ENCODE data around the gene WDR64. TPM values are rescaled to one million over a fixed set of nuclear protein-coding genes. Genes with fewer than 3 reads are reported as not detected.

WDR64 gene
- total and polyA plus RNA-seq, 2 of the 4 experiments (the other 2 are of a cell fraction), result not detected

GRCh38 chr1:241698177-241698576 is 46.1 kb downstream of the WDR64 start:
- 70% methylated on average over 1 of the region's 2 CpGs; no CpG with 5 or more reads in 1 of the 2 experiments for WGBS, 2 experiments (ENCODE audit: extremely low coverage in 2 of 2, insufficient read length in 1 of 2)
- H3K27ac ChIP-seq (ENCODE audit: insufficient read depth, low read length), result no peak overlapping the region
- dilution Hi-C loops (cut with HindIII; ENCODE audit: low sequenced_read_pairs, unreplicated experiment) (no loop called here), intact Hi-C loops (cut with micrococcal nuclease) (no loop called here), in situ Hi-C loops (cut with MboI; ENCODE audit: low sequenced_read_pairs) (no loop called here)
- H2BK5ac ChIP-seq (ENCODE audit: low read depth, low read length, poor library complexity, severe bottlenecking), result no peak overlapping the region
- no peaks in the 10 kb centered on the region for H4K20me1 ChIP-seq (ENCODE audit: insufficient read depth, low read length)
- H3K4me3 ChIP-seq (ENCODE audit: insufficient read depth, low read depth, low read length), result no peak overlapping the region
- no TSS peak for BruUV-seq (replicated peaks)
- H3K27me3 ChIP-seq (ENCODE audit: control insufficient read depth, insufficient read depth, low read length), result no peaks in the 10 kb centered on the region; the same call in 1 of the 2 replicates
- no peak overlapping the region for H4K5ac ChIP-seq (ENCODE audit: low read depth, low read length)
- no peaks in the 10 kb centered on the region for H3K9me3 ChIP-seq (ENCODE audit: control insufficient read depth, insufficient read depth, low read length)
- H3K4me2 ChIP-seq (ENCODE audit: low read depth, low read length), result no peak overlapping the region
- H3K56ac ChIP-seq (ENCODE audit: extremely low read depth, insufficient read depth, low read length), result no peak overlapping the region
- no peak overlapping the region for H2BK20ac ChIP-seq (ENCODE audit: low read depth, low read length)
- H2BK15ac ChIP-seq (ENCODE audit: low read depth, low read length), result no peak overlapping the region
- ChIA-PET POLR2A (ENCODE audit: unreplicated experiment) (no interaction called here), CTCF (interaction anchor here (0.6 kb wide), 1 partner anchor 1149 kb away, joined by 3 read pairs; no protein-coding TSS in a partner anchor)
- no peak overlapping the region for H2BK120ac ChIP-seq (ENCODE audit: low read depth, low read length)
- H3K36me3 ChIP-seq (ENCODE audit: control insufficient read depth, insufficient read depth, low read length), result no peaks in the 10 kb centered on the region
- no peak for TF ChIP-seq MAZ (IDR thresholded peaks at IDR 0.05; ENCODE audit: borderline replicate concordance, low read depth, low read length)
- TF ChIP-seq RAD21 (IDR thresholded peaks at IDR 0.05; ENCODE audit: low read length), result no peak
- TF ChIP-seq MAFK (IDR thresholded peaks at IDR 0.05; ENCODE audit: low read depth, low read length), result no peak
- TF ChIP-seq RFX5 (IDR thresholded peaks at IDR 0.05; ENCODE audit: low read depth, low read length), result no peak
- no peak for TF ChIP-seq USF2 (IDR thresholded peaks at IDR 0.05; ENCODE audit: low read depth, low read length)
- no peak for TF ChIP-seq CHD1 (IDR thresholded peaks at IDR 0.05; ENCODE audit: low read depth, low read length)
- TF ChIP-seq, protein P1, sequence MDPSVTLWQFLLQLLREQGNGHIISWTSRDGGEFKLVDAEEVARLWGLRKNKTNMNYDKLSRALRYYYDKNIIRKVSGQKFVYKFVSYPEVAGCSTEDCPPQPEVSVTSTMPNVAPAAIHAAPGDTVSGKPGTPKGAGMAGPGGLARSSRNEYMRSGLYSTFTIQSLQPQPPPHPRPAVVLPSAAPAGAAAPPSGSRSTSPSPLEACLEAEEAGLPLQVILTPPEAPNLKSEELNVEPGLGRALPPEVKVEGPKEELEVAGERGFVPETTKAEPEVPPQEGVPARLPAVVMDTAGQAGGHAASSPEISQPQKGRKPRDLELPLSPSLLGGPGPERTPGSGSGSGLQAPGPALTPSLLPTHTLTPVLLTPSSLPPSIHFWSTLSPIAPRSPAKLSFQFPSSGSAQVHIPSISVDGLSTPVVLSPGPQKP (IDR thresholded peaks at IDR 0.05; ENCODE audit: borderline replicate concordance, low read depth, low read length), result no peak
- TF ChIP-seq MXI1 (IDR thresholded peaks at IDR 0.05; ENCODE audit: borderline replicate concordance, low read depth, low read length), result no peak
- TF ChIP-seq RCOR1 (IDR thresholded peaks at IDR 0.05; ENCODE audit: insufficient replicate concordance, low read length), result no peak
- H3K9ac ChIP-seq (ENCODE audit: low read depth, low read length), result no peak overlapping the region
- H3K4ac ChIP-seq (ENCODE audit: low read depth, low read length), result no peak overlapping the region
- H2AK9ac ChIP-seq (replicated peaks; ENCODE audit: low read depth, low read length, poor library complexity), result no peak overlapping the region
- no peak overlapping the region for H2AK5ac ChIP-seq (ENCODE audit: low read depth, low read length)
- H3K23ac ChIP-seq (ENCODE audit: low read depth, low read length), result no peak overlapping the region
- H2AFZ ChIP-seq (replicated peaks; ENCODE audit: low read length, poor library complexity), result no peak overlapping the region
- H3K79me1 ChIP-seq (ENCODE audit: low read depth in 1 of 2, low read length in 2 of 2), result no peaks in the 10 kb centered on the region
- no peak for DNase-seq
- no peaks in the 10 kb centered on the region for H3K9me1 ChIP-seq (ENCODE audit: insufficient read depth, low read length)
- no peak overlapping the region for H3K14ac ChIP-seq (replicated peaks; ENCODE audit: low read depth, low read length)
- no peak for ATAC-seq (ENCODE audit: low read depth)
- H4K8ac ChIP-seq (ENCODE audit: low read depth in 2 of 2, low read length in 2 of 2), result no peak overlapping the region
- no peak overlapping the region for H4K91ac ChIP-seq (ENCODE audit: insufficient read depth, low read depth, low read length)
- H3K18ac ChIP-seq (ENCODE audit: low read depth, low read length), result no peak overlapping the region
- no peaks in the 10 kb centered on the region for H3K4me1 ChIP-seq (ENCODE audit: control insufficient read depth, insufficient read depth, low read length)
